Activated T-helper 1 cell treated with Interleukin-2 at 50 U/mL for 16 hours (primary cell): ENCODE data around the gene SLAMF7.

Experiments
- DNase-seq: peaks from one replicate; pipeline ENCODE4 v3.0.0-alpha.2; 2020; ENCODE audit warnings: low read depth

SLAMF7 gene

GRCh38 chr1:160745551-160745950, 6.5 kb downstream of the SLAMF7 start:
- DNase-seq, result no peak

- no peak for DNase-seq
These were observed 7.9 kb downstream of the SLAMF7 start for GRCh38 chr1:160746836-160747500.

GRCh38 chr1:160747717-160748116, 8.7 kb downstream of the SLAMF7 start:
- DNase-seq, result no peak

GRCh38 chr1:160748181-160748877, 9.3 kb downstream of the SLAMF7 start:
- DNase-seq, result no peak

GRCh38 chr1:160748878-160749269, 9.8 kb downstream of the SLAMF7 start:
- no peak for DNase-seq

- no peak for DNase-seq
These were observed 11.6 kb downstream of the SLAMF7 start for GRCh38 chr1:160750608-160751007.

- no peak for DNase-seq
These were observed 13.4 kb downstream of the SLAMF7 start for GRCh38 chr1:160752406-160752805.

- no peak for DNase-seq
These were observed 13.9 kb downstream of the SLAMF7 start for GRCh38 chr1:160752924-160753323.

- no peak for DNase-seq
These were observed 14.5 kb downstream of the SLAMF7 start for GRCh38 chr1:160753594-160753993.

- no peak for DNase-seq
These were observed 16.4 kb downstream of the SLAMF7 start for GRCh38 chr1:160755461-160755860.

- DNase-seq, result no peak
These were observed 17.1 kb downstream of the SLAMF7 start for GRCh38 chr1:160755911-160756848.

GRCh38 chr1:160756849-160757201, 17.8 kb downstream of the SLAMF7 start:
- no peak for DNase-seq

GRCh38 chr1:160758521-160758920, 19.5 kb downstream of the SLAMF7 start:
- no peak for DNase-seq

GRCh38 chr1:160759740-160760139, 20.7 kb downstream of the SLAMF7 start:
- DNase-seq, result no peak

- no peak for DNase-seq
These were observed 22.0 kb downstream of the SLAMF7 start for GRCh38 chr1:160761046-160761445.

GRCh38 chr1:160761886-160762285, 22.8 kb downstream of the SLAMF7 start:
- no peak for DNase-seq

- DNase-seq, result no peak
These were observed 24.9 kb downstream of the SLAMF7 start for GRCh38 chr1:160763993-160764392.

GRCh38 chr1:160767395-160768294, 28.6 kb downstream of the SLAMF7 start:
- DNase-seq, result no peak

GRCh38 chr1:160768295-160768657, 29.2 kb downstream of the SLAMF7 start:
- peak; percentile 69 for DNase-seq

GRCh38 chr1:160772331-160772730, 33.3 kb downstream of the SLAMF7 start:
- DNase-seq, result no peak

- no peak for DNase-seq
These were observed 34.0 kb downstream of the SLAMF7 start for GRCh38 chr1:160773093-160773492.
